Panc1 (cell line): ENCODE measurements around the gene MBOAT7. TPM values are rescaled to one million over a fixed set of nuclear protein-coding genes. Genes with fewer than 3 reads are reported as not detected.

Source experiments
- ATAC-seq: fragments of 200-7000 bp; cut with Tn5 transposase; 2 replicates; pipeline ENCODE4 v1.9.1; 2020; ENCODE audit warnings: mild to moderate bottlenecking, moderate library complexity
- BruUV-seq: library from RNA; stranded (reverse); fragments of 400-500 nt; replicated peaks from 2 replicates; lab custom pipeline; 2021; lab: Mats Ljungman, UMichigan
- CTCF ChIA-PET: fragments of 300-600 bp; sonication (Branson Sonifier 250); formaldehyde crosslinking; loops from one replicate; lab custom pipeline; 2022; ENCODE audit warnings: antibody characterized with exemption; lab: Charles Lee
- POLR2A ChIA-PET: fragments of 300-600 bp; sonication (Branson Sonifier 250); formaldehyde crosslinking; loops from one replicate; lab custom pipeline; 2022; ENCODE audit warnings: antibody characterized with exemption; lab: Charles Lee
- DNase-seq: peaks from one replicate; pipeline ENCODE4 v3.0.0-alpha.2; 2010; ENCODE audit warnings: low read depth, low spot score
- H3K27ac ChIP-seq: 2 replicates; pipeline ENCODE4 v1.5.1; 2011; ENCODE audit warnings: mild to moderate bottlenecking, low read length, inconsistent platforms
- H3K27me3 ChIP-seq: fragments of 200-500 bp; sonication (Bioruptor generic); 2 replicates; pipeline ENCODE4 v1.6.0; 2014; ENCODE audit warnings: low read length, inconsistent platforms; ENCODE audit not compliant: control insufficient read depth, insufficient read depth
- H3K36me3 ChIP-seq: fragments of 200-500 bp; sonication (Bioruptor generic); 2 replicates; pipeline ENCODE4 v1.5.1; 2014; ENCODE audit warnings: inconsistent platforms, mild to moderate bottlenecking, low read length, moderate library complexity; ENCODE audit not compliant: control insufficient read depth, insufficient read depth
- H3K4me1 ChIP-seq: 2 replicates; pipeline ENCODE4 v1.5.1; 2011; ENCODE audit warnings: inconsistent platforms, mild to moderate bottlenecking, low read length, moderate library complexity; ENCODE audit not compliant: control insufficient read depth, insufficient read depth
- H3K4me3 ChIP-seq, 2 experiments: 2 replicates each; pipeline ENCODE4 v1.5.1; 2011 to 2012; ENCODE audit warnings: low read depth in 2 of 2, low read length in 2 of 2, mild to moderate bottlenecking in 2 of 2, inconsistent platforms in 1 of 2, moderate library complexity in 1 of 2
- H3K9me3 ChIP-seq: fragments of 200-500 bp; sonication (Bioruptor generic); 2 replicates; pipeline ENCODE4 v1.5.1; 2014; ENCODE audit warnings: low read depth, mild to moderate bottlenecking, inconsistent platforms, low read length, moderate library complexity; ENCODE audit not compliant: control insufficient read depth, insufficient read depth
- POLR2AphosphoS5 ChIP-seq: IDR thresholded peaks from 2 replicates; pipeline ENCODE4 v1.6.1; 2012; ENCODE audit warnings: mild to moderate bottlenecking, low read depth, low read length, moderate library complexity
- SIN3A ChIP-seq: IDR thresholded peaks from 2 replicates; pipeline ENCODE4 v1.6.1; 2012; ENCODE audit warnings: low read depth, mild to moderate bottlenecking, low read length, moderate library complexity, borderline replicate concordance; ENCODE audit not compliant: insufficient read depth
- TCF7L2 ChIP-seq: IDR thresholded peaks from 2 replicates; pipeline ENCODE4 v1.6.1; 2011; ENCODE audit warnings: mild to moderate bottlenecking, low read depth, low read length, inconsistent platforms
- in situ Hi-C: cut with HindIII; loops from 2 replicates; pipeline ENCODE4 v1.10.0; 2016; ENCODE audit warnings: low sequenced_read_pairs, low pct_unique_long_range_greater_than_20kb
- intact Hi-C: fragments of 100-400 bp; cut with micrococcal nuclease; formaldehyde crosslinking; loops from one replicate; pipeline ENCODE4 v1.10.0; 2022; ENCODE audit not compliant: unreplicated experiment
- total RNA-seq: library from RNA; stranded (reverse); gene quantifications from one replicate; pipeline ENCODE4 v1.2.1, GENCODE V29; 2021; ENCODE audit not compliant: unreplicated experiment
- TF ChIP-seq, protein P1 (sequence below), 2 experiments: IDR thresholded peaks; 2 replicates each; pipeline ENCODE4 v1.6.1; 2011 to 2012; ENCODE audit warnings: low read depth in 2 of 2, control low read depth in 1 of 2, low read length in 1 of 2, mild to moderate bottlenecking in 1 of 2, moderate library complexity in 1 of 2; ENCODE audit not compliant: insufficient read depth in 1 of 2
- TF ChIP-seq, protein P2 (sequence below): fragments of 450-650 bp; IDR thresholded peaks from 2 replicates; pipeline ENCODE4 v1.5.1; 2017; ENCODE audit warnings: mild to moderate bottlenecking

Gene MBOAT7
- total RNA-seq, 1 experiment from 2014 or later, result 264 TPM

DNA sequence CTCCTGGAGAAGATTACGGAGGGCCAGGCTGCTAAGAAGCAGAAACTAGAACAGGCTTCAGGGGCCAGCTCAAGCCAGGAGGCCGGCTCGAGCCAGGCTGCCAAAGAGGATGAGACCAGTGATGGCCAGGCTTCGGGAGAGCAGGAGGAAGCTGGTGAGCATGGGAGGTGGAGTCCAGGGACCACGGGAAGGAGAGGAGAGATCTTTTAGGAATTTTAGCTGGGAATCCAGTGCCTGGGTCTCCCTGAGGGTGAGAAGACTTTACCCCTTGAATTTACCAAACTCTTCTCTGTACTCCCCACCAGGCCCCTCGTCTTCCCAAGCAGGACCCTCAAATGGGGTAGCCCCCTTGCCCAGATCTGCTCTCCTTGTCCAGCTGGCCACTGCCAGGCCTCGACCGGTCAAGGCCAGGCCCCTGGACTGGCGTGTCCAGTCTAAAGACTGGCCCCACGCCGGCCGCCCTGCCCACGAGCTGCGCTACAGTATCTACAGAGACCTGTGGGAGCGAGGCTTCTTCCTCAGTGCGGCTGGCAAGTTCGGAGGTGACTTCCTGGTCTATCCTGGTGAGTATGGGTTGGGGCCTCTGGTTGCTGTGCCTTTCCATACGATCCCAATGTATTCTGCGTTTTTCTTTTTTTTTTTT is 2.6 kb upstream of the MBOAT7 start:
- Histone ChIP-seq H3K4me1 (peaks cover 13% of the 10 kb centered on the region; the same call in 1 of the 2 replicates), H3K27me3 (no peaks in the 10 kb centered on the region), H3K27ac (peak overlapping the region; percentile 96), H3K4me3 (peak overlapping the region; percentile 85 to 87), H3K36me3 (peaks cover 13% of the 10 kb centered on the region), H3K9me3 (no peaks in the 10 kb centered on the region)
- in situ Hi-C loops, result no loop called here
- intact Hi-C loops, result no loop called here
- ATAC-seq, result no peak
- CTCF ChIA-PET, result interaction anchor here (0.6 to 1.5 kb wide), 3 partner anchors 39 to 362 kb away, joined by 3 read pairs; no protein-coding TSS in a partner anchor
- no peak for DNase-seq
- TF ChIP-seq POLR2AphosphoS5 (no peak), SIN3A (no peak), TCF7L2 (no peak)
- TF ChIP-seq, protein P1, sequence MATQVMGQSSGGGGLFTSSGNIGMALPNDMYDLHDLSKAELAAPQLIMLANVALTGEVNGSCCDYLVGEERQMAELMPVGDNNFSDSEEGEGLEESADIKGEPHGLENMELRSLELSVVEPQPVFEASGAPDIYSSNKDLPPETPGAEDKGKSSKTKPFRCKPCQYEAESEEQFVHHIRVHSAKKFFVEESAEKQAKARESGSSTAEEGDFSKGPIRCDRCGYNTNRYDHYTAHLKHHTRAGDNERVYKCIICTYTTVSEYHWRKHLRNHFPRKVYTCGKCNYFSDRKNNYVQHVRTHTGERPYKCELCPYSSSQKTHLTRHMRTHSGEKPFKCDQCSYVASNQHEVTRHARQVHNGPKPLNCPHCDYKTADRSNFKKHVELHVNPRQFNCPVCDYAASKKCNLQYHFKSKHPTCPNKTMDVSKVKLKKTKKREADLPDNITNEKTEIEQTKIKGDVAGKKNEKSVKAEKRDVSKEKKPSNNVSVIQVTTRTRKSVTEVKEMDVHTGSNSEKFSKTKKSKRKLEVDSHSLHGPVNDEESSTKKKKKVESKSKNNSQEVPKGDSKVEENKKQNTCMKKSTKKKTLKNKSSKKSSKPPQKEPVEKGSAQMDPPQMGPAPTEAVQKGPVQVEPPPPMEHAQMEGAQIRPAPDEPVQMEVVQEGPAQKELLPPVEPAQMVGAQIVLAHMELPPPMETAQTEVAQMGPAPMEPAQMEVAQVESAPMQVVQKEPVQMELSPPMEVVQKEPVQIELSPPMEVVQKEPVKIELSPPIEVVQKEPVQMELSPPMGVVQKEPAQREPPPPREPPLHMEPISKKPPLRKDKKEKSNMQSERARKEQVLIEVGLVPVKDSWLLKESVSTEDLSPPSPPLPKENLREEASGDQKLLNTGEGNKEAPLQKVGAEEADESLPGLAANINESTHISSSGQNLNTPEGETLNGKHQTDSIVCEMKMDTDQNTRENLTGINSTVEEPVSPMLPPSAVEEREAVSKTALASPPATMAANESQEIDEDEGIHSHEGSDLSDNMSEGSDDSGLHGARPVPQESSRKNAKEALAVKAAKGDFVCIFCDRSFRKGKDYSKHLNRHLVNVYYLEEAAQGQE (IDR thresholded peaks at IDR 0.05; ENCODE audit: insufficient read depth in 1 of 2, low read depth in 2 of 2, low read length in 1 of 2), result no peak
- TF ChIP-seq, protein P2, sequence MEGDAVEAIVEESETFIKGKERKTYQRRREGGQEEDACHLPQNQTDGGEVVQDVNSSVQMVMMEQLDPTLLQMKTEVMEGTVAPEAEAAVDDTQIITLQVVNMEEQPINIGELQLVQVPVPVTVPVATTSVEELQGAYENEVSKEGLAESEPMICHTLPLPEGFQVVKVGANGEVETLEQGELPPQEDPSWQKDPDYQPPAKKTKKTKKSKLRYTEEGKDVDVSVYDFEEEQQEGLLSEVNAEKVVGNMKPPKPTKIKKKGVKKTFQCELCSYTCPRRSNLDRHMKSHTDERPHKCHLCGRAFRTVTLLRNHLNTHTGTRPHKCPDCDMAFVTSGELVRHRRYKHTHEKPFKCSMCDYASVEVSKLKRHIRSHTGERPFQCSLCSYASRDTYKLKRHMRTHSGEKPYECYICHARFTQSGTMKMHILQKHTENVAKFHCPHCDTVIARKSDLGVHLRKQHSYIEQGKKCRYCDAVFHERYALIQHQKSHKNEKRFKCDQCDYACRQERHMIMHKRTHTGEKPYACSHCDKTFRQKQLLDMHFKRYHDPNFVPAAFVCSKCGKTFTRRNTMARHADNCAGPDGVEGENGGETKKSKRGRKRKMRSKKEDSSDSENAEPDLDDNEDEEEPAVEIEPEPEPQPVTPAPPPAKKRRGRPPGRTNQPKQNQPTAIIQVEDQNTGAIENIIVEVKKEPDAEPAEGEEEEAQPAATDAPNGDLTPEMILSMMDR, result no peak
- POLR2A ChIA-PET, result interaction anchor here (0.6 to 4.1 kb wide), 5 partner anchors 8 to 395 kb away, joined by 3 to 18 read pairs (median 4); partner anchors contain the start of gene RPS9
- BruUV-seq, result no TSS peak

DNA sequence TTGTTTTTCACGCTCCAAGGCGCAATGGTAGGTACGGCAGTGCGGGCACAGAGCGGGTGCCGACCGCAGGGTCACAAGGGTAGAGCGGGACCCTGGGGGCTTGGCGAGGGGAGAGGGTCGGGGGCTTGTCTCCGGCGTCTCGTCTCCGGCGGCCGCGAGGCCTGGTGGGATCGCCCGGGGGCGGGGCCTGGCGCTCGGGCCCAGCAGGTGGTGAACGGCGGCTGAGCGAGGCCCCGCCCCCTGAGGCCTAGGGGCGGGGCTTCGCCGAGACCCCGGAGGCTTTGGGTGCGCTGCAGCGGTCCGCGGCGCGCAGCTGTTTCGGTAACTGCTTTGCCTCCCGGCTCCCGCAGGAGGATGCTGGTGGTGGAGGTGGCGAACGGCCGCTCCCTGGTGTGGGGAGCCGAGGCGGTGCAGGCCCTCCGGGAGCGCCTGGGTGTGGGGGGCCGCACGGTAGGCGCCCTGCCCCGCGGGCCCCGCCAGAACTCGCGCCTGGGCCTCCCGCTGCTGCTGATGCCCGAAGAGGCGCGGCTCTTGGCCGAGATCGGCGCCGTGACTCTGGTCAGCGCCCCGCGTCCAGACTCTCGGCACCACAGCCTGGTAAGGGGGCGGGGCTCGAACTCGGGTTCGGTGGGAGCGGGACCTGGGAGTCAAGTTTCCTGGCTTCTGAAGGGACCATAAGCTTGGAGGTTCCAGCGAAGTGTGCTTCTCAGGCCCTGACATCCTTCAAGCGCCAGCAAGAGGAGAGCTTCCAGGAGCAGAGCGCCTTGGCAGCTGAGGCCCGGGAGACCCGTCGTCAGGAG is 1.8 kb upstream of the MBOAT7 start, which contains the start of gene TSEN34:
Gene TSEN34 (plus strand): TSS at position 298 of the 800 bp plus-strand sequence. CDS start 57 bp downstream, at position 355.
- ChIA-PET POLR2A (interaction anchor here (0.6 to 4.1 kb wide), 8 partner anchors 9 to 395 kb away, joined by 3 to 18 read pairs (median 4); partner anchors contain the start of genes CDC42EP5 and RPS9), CTCF (interaction anchor here (0.6 to 1.5 kb wide), 3 partner anchors 40 to 164 kb away, joined by 3 read pairs; no protein-coding TSS in a partner anchor)
- Histone ChIP-seq H3K9me3 (no peaks in the 10 kb centered on the region), H3K36me3 (peaks cover 13% of the 10 kb centered on the region), H3K4me1 (peaks cover 13% of the 10 kb centered on the region; the same call in 1 of the 2 replicates), H3K27ac (peak within 1 kb of the TSS; percentile 96), H3K4me3 (peak within 1 kb of the TSS; percentile 85 to 87), H3K27me3 (no peaks in the 10 kb centered on the region)
- DNase-seq (no peak), ATAC-seq (peak; percentile 55)
- TF ChIP-seq, protein P1 (IDR thresholded peaks at IDR 0.05; ENCODE audit: insufficient read depth in 1 of 2, low read depth in 2 of 2, low read length in 1 of 2), result no peak
- TF ChIP-seq, protein P2, result no peak
- TF ChIP-seq SIN3A, result peak; percentile 84; the same call in 1 of the 2 replicates
- TF ChIP-seq POLR2AphosphoS5, result peak; percentile 87
- TF ChIP-seq TCF7L2, result no peak; the same call in 1 of the 2 replicates
- BruUV-seq, result TSS peak; percentile 71
- in situ Hi-C loops, result no loop called here
- intact Hi-C loops, result no loop called here
